Upper lobe of left lung (tissue), 4 donors: ENCODE measurements around the gene C1orf198.

Experiments
- EP300 ChIP-seq, 4 donors: sonication (generic); formaldehyde crosslinking; IDR thresholded peaks; one replicate each; pipeline ENCODE4 v1.5.1; 2017; ENCODE audit warnings: antibody characterized with exemption in 4 of 4, control low read depth in 2 of 4
- POLR2A ChIP-seq, 4 donors: fragments of 450-650 bp; IDR thresholded peaks; one replicate each; pipeline ENCODE4 v1.5.1; 2016 to 2017; ENCODE audit warnings: antibody characterized with exemption in 4 of 4, mild to moderate bottlenecking in 2 of 4
- TF ChIP-seq, protein P1 (sequence below), 6 experiments: fragments of 450-650 bp in 4 of 6; fragments of 200-600 bp in 2 of 6; sonication (generic) in 2 of 6; IDR thresholded peaks; one replicate each; pipeline ENCODE4 v1.5.1; 2016 to 2019; ENCODE audit warnings: antibody characterized with exemption in 6 of 6

DNA sequence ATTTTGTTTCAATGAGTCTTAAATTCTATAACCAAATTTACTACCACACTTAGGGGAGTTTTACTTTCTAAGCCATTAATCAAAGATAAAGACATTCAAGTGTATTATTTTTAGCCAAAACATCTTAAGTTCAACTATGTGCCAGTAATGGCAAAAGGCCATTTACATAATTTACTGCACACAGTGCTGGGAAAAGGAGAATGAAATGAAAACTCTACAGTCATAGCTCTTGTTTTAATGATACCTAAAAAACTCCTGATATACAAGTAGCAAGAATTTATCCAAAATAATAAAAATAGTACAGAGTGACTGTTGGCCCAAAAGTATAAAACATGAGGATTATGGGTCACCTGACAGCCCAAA is 42.4 kb upstream of the C1orf198 start:
- TF ChIP-seq, protein P1, sequence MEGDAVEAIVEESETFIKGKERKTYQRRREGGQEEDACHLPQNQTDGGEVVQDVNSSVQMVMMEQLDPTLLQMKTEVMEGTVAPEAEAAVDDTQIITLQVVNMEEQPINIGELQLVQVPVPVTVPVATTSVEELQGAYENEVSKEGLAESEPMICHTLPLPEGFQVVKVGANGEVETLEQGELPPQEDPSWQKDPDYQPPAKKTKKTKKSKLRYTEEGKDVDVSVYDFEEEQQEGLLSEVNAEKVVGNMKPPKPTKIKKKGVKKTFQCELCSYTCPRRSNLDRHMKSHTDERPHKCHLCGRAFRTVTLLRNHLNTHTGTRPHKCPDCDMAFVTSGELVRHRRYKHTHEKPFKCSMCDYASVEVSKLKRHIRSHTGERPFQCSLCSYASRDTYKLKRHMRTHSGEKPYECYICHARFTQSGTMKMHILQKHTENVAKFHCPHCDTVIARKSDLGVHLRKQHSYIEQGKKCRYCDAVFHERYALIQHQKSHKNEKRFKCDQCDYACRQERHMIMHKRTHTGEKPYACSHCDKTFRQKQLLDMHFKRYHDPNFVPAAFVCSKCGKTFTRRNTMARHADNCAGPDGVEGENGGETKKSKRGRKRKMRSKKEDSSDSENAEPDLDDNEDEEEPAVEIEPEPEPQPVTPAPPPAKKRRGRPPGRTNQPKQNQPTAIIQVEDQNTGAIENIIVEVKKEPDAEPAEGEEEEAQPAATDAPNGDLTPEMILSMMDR (IDR thresholded peaks at IDR 0.05): no peak
- no peak for TF ChIP-seq EP300 (IDR thresholded peaks at IDR 0.05)
- TF ChIP-seq POLR2A (IDR thresholded peaks at IDR 0.05): no peak
